Keratinocyte (primary cell): ENCODE data around the gene BTN2A1. TPM values are rescaled to one million over a fixed set of nuclear protein-coding genes. Genes with fewer than 3 reads are reported as not detected.

Experiments
- DNase-seq: peaks from one replicate; pipeline ENCODE4 v3.0.0-alpha.2; 2011; ENCODE audit warnings: low read depth, missing footprints, low spot score
- FAIRE-seq: peaks from 2 replicates; lab custom pipeline; 2011; peaks lifted over from hg19 to GRCh38; lab: Jason Lieb, UNC
- H2AFZ ChIP-seq: 2 replicates; pipeline ENCODE4 v1.6.0; 2012; ENCODE audit warnings: low read length, control low read depth, inconsistent platforms; ENCODE audit not compliant: control insufficient read depth
- H3K27ac ChIP-seq: 2 replicates; pipeline ENCODE4 v1.5.1; 2011; ENCODE audit warnings: low read length; ENCODE audit not compliant: control insufficient read depth, insufficient read depth
- H3K27me3 ChIP-seq: 3 replicates; pipeline ENCODE4 v1.6.0; 2011; ENCODE audit warnings: low read length; ENCODE audit not compliant: control insufficient read depth, insufficient read depth; ENCODE audit errors: extremely low read depth
- H3K36me3 ChIP-seq, 2 experiments: 2 replicates in 1 of 2; 3 replicates in 1 of 2; pipeline ENCODE4 v1.5.1; 2011; ENCODE audit warnings: low read length in 2 of 2, mild to moderate bottlenecking in 1 of 2; ENCODE audit not compliant: control insufficient read depth in 2 of 2, insufficient read depth in 2 of 2; ENCODE audit errors: extremely low read depth in 1 of 2
- H3K4me1 ChIP-seq: 3 replicates; pipeline ENCODE4 v1.5.1; 2011; ENCODE audit warnings: low read length; ENCODE audit not compliant: control insufficient read depth, insufficient read depth; ENCODE audit errors: extremely low read depth
- H3K4me2 ChIP-seq: 3 replicates; pipeline ENCODE4 v1.6.0; 2011; ENCODE audit warnings: low read depth, low read length; ENCODE audit not compliant: control insufficient read depth, insufficient read depth; ENCODE audit errors: extremely low read depth
- H3K4me3 ChIP-seq, 3 experiments: fragments of 200-600 bp in 1 of 3; sonication (generic) in 1 of 3; 2 replicates in 2 of 3; 3 replicates in 1 of 3; pipeline ENCODE4 v1.5.1; 2011 to 2016; ENCODE audit warnings: low read length in 3 of 3, mild to moderate bottlenecking in 3 of 3, control low read depth in 2 of 3, inconsistent platforms in 1 of 3, low read depth in 1 of 3, mixed read lengths in 1 of 3, mixed run types in 1 of 3, moderate library complexity in 1 of 3; ENCODE audit not compliant: control insufficient read depth in 2 of 3, insufficient read depth in 2 of 3; ENCODE audit errors: extremely low read depth in 1 of 3
- H3K79me2 ChIP-seq: 2 replicates; pipeline ENCODE4 v1.6.0; 2012; ENCODE audit warnings: low read length; ENCODE audit not compliant: control insufficient read depth, insufficient read depth
- H3K9ac ChIP-seq: 3 replicates; pipeline ENCODE4 v1.6.0; 2011; ENCODE audit warnings: low read length; ENCODE audit not compliant: control insufficient read depth, insufficient read depth; ENCODE audit errors: extremely low read depth
- H3K9me1 ChIP-seq: 3 replicates; pipeline ENCODE4 v1.6.0; 2011; ENCODE audit warnings: low read length; ENCODE audit not compliant: control insufficient read depth, insufficient read depth; ENCODE audit errors: extremely low read depth
- H3K9me3 ChIP-seq: 2 replicates; pipeline ENCODE4 v1.5.1; 2012; ENCODE audit warnings: low read depth, low read length; ENCODE audit not compliant: control insufficient read depth
- H4K20me1 ChIP-seq: 3 replicates; pipeline ENCODE4 v1.6.0; 2011; ENCODE audit warnings: low read length; ENCODE audit not compliant: control insufficient read depth, insufficient read depth; ENCODE audit errors: extremely low read depth
- CTCF ChIP-seq, 3 experiments: IDR thresholded peaks in 1 of 3; conservative IDR thresholded peaks in 1 of 3; optimal IDR thresholded peaks in 1 of 3; 2 replicates in 2 of 3; 3 replicates in 1 of 3; pipeline versions ENCODE3 to v1.5.1; 2011; ENCODE audit warnings: low read length in 3 of 3, mild to moderate bottlenecking in 3 of 3, moderate library complexity in 2 of 3, control low read depth in 1 of 3, inconsistent platforms in 1 of 3; ENCODE audit not compliant: insufficient read depth in 2 of 3; ENCODE audit errors: extremely low read depth in 1 of 3
- EZH2 ChIP-seq: IDR thresholded peaks from one replicate; pipeline ENCODE4 v1.6.1; 2012; ENCODE audit warnings: inconsistent platforms, mild to moderate bottlenecking, low read length, moderate library complexity
- dilution Hi-C: fragments of 300-500 bp; cut with MboI; formaldehyde crosslinking; loops from one replicate; pipeline ENCODE4 v1.7.0; 2020; ENCODE audit warnings: low sequenced_read_pairs; ENCODE audit not compliant: extremely low pct_ligation_motif_present
- polyA plus RNA-seq, 5 experiments: library from polyadenylated mRNA; depleted of rRNA in 3 of 5; stranded (reverse) in 3 of 5; stranded (forward) in 1 of 5; unstranded in 1 of 5; fragments of >200 nt; gene quantifications; 1 replicate in 1 of 5; 2 replicates in 3 of 5; 3 replicates in 1 of 5; pipeline versions ENCODE4 v1.2.1 to v1.2.3, GENCODE V29; 2011 to 2012; ENCODE audit warnings: missing spikeins in 2 of 5, low read depth in 1 of 5, low replicate concordance in 1 of 5

BTN2A1 gene
- polyA plus RNA-seq, 1 donor (not counting 4 experiments of a cell fraction or from before 2014, with no cell fraction given), result 13.9 TPM

GRCh38 chr6:26412954-26413353 is 44.8 kb upstream of the BTN2A1 start:
- no peak for DNase-seq
- Histone ChIP-seq H3K9me3 (no peaks in the 10 kb centered on the region), H4K20me1 (no peaks in the 10 kb centered on the region), H3K27ac (no peak overlapping the region), H2AFZ (no peak overlapping the region), H3K4me2 (no peak overlapping the region), H3K27me3 (no peaks in the 10 kb centered on the region), H3K4me1 (no peaks in the 10 kb centered on the region), H3K9me1 (no peaks in the 10 kb centered on the region), H3K79me2 (no peaks in the 10 kb centered on the region), H3K9ac (no peak overlapping the region), H3K4me3 (no peak overlapping the region), H3K36me3 (no peaks in the 10 kb centered on the region)
- TF ChIP-seq CTCF (optimal IDR thresholded peaks at IDR 0.05 in 1 of 3, IDR thresholded peaks at IDR 0.05 in 1 of 3, conservative IDR thresholded peaks at IDR 0.05 in 1 of 3; ENCODE audit: extremely low read depth in 1 of 3, insufficient read depth in 2 of 3, low read length in 3 of 3), result no peak
- no peak for TF ChIP-seq EZH2
- dilution Hi-C loops, result no loop called here
- no peak for FAIRE-seq

GRCh38 chr6:26414281-26414680 is 43.5 kb upstream of the BTN2A1 start:
- Histone ChIP-seq H3K4me2 (no peak overlapping the region), H3K4me1 (no peaks in the 10 kb centered on the region), H3K27me3 (no peaks in the 10 kb centered on the region), H3K27ac (no peak overlapping the region), H2AFZ (no peak overlapping the region), H3K4me3 (no peak overlapping the region), H3K9me1 (no peaks in the 10 kb centered on the region), H3K9me3 (no peaks in the 10 kb centered on the region), H3K79me2 (no peaks in the 10 kb centered on the region), H4K20me1 (no peaks in the 10 kb centered on the region), H3K9ac (no peak overlapping the region), H3K36me3 (no peaks in the 10 kb centered on the region)
- FAIRE-seq (no peak), DNase-seq (no peak)
- TF ChIP-seq EZH2, result no peak
- no peak for TF ChIP-seq CTCF (optimal IDR thresholded peaks at IDR 0.05 in 1 of 3, IDR thresholded peaks at IDR 0.05 in 1 of 3, conservative IDR thresholded peaks at IDR 0.05 in 1 of 3; ENCODE audit: extremely low read depth in 1 of 3, insufficient read depth in 2 of 3, low read length in 3 of 3)
- dilution Hi-C loops, result no loop called here
